H9 (cell line): ENCODE data around the gene UCK1. TPM values are rescaled to one million over a fixed set of nuclear protein-coding genes. Genes with fewer than 3 reads are reported as not detected.

Experiments
- DNase-seq: peaks from one replicate; pipeline ENCODE4 v3.0.0-alpha.2; 2017
- H2AFZ ChIP-seq: one replicate; pipeline ENCODE4 v1.6.1; 2013; ENCODE audit warnings: mild to moderate bottlenecking, low read length, control low read depth, moderate library complexity
- H2AK5ac ChIP-seq: 2 replicates; pipeline ENCODE4 v1.6.1; 2013; ENCODE audit warnings: low read length, control low read depth, mixed read lengths; ENCODE audit not compliant: insufficient read length
- H2BK120ac ChIP-seq: one replicate; pipeline ENCODE4 v1.6.1; 2013; ENCODE audit warnings: low read depth, mild to moderate bottlenecking, low read length, control low read depth, inconsistent platforms; ENCODE audit not compliant: poor library complexity, severe bottlenecking
- H2BK12ac ChIP-seq: 2 replicates; pipeline ENCODE4 v1.6.1; 2013; ENCODE audit warnings: low read length, control low read depth, mixed read lengths, low read depth; ENCODE audit not compliant: insufficient read length
- H2BK15ac ChIP-seq: 2 replicates; pipeline ENCODE4 v1.6.1; 2013; ENCODE audit warnings: low read depth, low read length, control low read depth
- H2BK20ac ChIP-seq: one replicate; pipeline ENCODE4 v1.6.1; 2013; ENCODE audit warnings: low read depth, mild to moderate bottlenecking, low read length, control low read depth, inconsistent platforms; ENCODE audit not compliant: poor library complexity, severe bottlenecking
- H2BK5ac ChIP-seq: 2 replicates; pipeline ENCODE4 v1.6.1; 2013; ENCODE audit warnings: low read length, control low read depth, mixed read lengths; ENCODE audit not compliant: insufficient read length
- H3K14ac ChIP-seq: 2 replicates; pipeline ENCODE4 v1.6.1; 2013; ENCODE audit warnings: low read length, control low read depth; ENCODE audit not compliant: insufficient read depth
- H3K18ac ChIP-seq: 2 replicates; pipeline ENCODE4 v1.6.1; 2013; ENCODE audit warnings: low read depth, mild to moderate bottlenecking, mixed read lengths, low read length, control low read depth; ENCODE audit not compliant: insufficient read length
- H3K23ac ChIP-seq: 2 replicates; pipeline ENCODE4 v1.6.1; 2013; ENCODE audit warnings: low read length, control low read depth, mixed read lengths, low read depth; ENCODE audit not compliant: insufficient read length
- H3K23me2 ChIP-seq: 2 replicates; pipeline ENCODE4 v1.6.1; 2013; ENCODE audit warnings: low read depth, mild to moderate bottlenecking, mixed read lengths, low read length, control low read depth; ENCODE audit not compliant: insufficient read length, poor library complexity, severe bottlenecking
- H3K27ac ChIP-seq: 2 replicates; pipeline ENCODE4 v1.5.1; 2013; ENCODE audit warnings: low read length, control low read depth, mixed read lengths, low read depth; ENCODE audit not compliant: insufficient read length
- H3K27me3 ChIP-seq: 2 replicates; pipeline ENCODE4 v1.6.1; 2013; ENCODE audit warnings: low read length, control low read depth, inconsistent platforms; ENCODE audit not compliant: insufficient read depth
- H3K4ac ChIP-seq: 2 replicates; pipeline ENCODE4 v1.6.1; 2013; ENCODE audit warnings: low read depth, mild to moderate bottlenecking, control low read depth, inconsistent platforms, low read length, moderate library complexity
- H3K4me1 ChIP-seq: 2 replicates; pipeline ENCODE4 v1.6.1; 2013; ENCODE audit warnings: low read length, control low read depth, inconsistent platforms; ENCODE audit not compliant: insufficient read depth
- H3K4me2 ChIP-seq: 2 replicates; pipeline ENCODE4 v1.6.1; 2013; ENCODE audit warnings: low read length, control low read depth, mixed read lengths; ENCODE audit not compliant: insufficient read length, insufficient read depth
- H3K56ac ChIP-seq: 2 replicates; pipeline ENCODE4 v1.6.1; 2013; ENCODE audit warnings: low read depth, mild to moderate bottlenecking, mixed read lengths, low read length, control low read depth; ENCODE audit not compliant: insufficient read length
- H3K79me1 ChIP-seq: 2 replicates; pipeline ENCODE4 v1.6.1; 2013; ENCODE audit warnings: low read depth, mild to moderate bottlenecking, moderate library complexity, low read length, control low read depth, inconsistent platforms; ENCODE audit not compliant: insufficient read depth, poor library complexity, severe bottlenecking
- H3K79me2 ChIP-seq: 2 replicates; pipeline ENCODE4 v1.6.1; 2013; ENCODE audit warnings: low read length, control low read depth, inconsistent platforms; ENCODE audit not compliant: insufficient read depth
- H3K9ac ChIP-seq: 2 replicates; pipeline ENCODE4 v1.6.1; 2013; ENCODE audit warnings: low read length, control low read depth, mixed read lengths; ENCODE audit not compliant: insufficient read length; ENCODE audit errors: extremely low read depth
- H3K9me3 ChIP-seq: one replicate; pipeline ENCODE4 v1.6.1; 2013; ENCODE audit warnings: low read depth, low read length, inconsistent platforms; ENCODE audit not compliant: control insufficient read depth
- H3T11ph ChIP-seq: one replicate; pipeline ENCODE4 v1.6.1; 2013; ENCODE audit warnings: mild to moderate bottlenecking, low read length, control low read depth, inconsistent platforms
- H4K20me1 ChIP-seq: one replicate; pipeline ENCODE4 v1.6.1; 2013; ENCODE audit not compliant: control insufficient read depth, insufficient read length, insufficient read depth
- H4K5ac ChIP-seq: 2 replicates; pipeline ENCODE4 v1.6.1; 2013; ENCODE audit warnings: low read depth, mild to moderate bottlenecking, mixed read lengths, low read length, control low read depth; ENCODE audit not compliant: insufficient read length
- H4K8ac ChIP-seq: replicated peaks from 2 replicates; pipeline ENCODE4 v1.6.1; 2013; ENCODE audit warnings: low read length, control low read depth, mixed read lengths, low read depth; ENCODE audit not compliant: insufficient read length
- H4K91ac ChIP-seq: 2 replicates; pipeline ENCODE4 v1.6.1; 2013; ENCODE audit warnings: low read depth, mild to moderate bottlenecking, moderate library complexity, mixed read lengths, low read length, control low read depth; ENCODE audit not compliant: insufficient read length
- H3K27ac Mint-ChIP-seq, 3 experiments: 2 replicates in 2 of 3; 3 replicates in 1 of 3; pipeline ENCODE4 v1.8.0; 2020 to 2021; ENCODE audit warnings: mixed read lengths in 3 of 3, mild to moderate bottlenecking in 1 of 3, moderate library complexity in 1 of 3
- H3K27me3 Mint-ChIP-seq: 2 replicates; pipeline ENCODE4 v1.8.0; 2021; ENCODE audit warnings: low read depth, mild to moderate bottlenecking, moderate library complexity, mixed read lengths
- H3K36me3 Mint-ChIP-seq, 3 experiments: 2 replicates in 2 of 3; 3 replicates in 1 of 3; pipeline ENCODE4 v1.8.0; 2020 to 2021; ENCODE audit warnings: low read depth in 3 of 3, mixed read lengths in 3 of 3; ENCODE audit not compliant: insufficient read depth in 1 of 3
- H3K4me1 Mint-ChIP-seq, 2 experiments: 2 replicates each; pipeline ENCODE4 v1.8.0; 2020; ENCODE audit warnings: mixed read lengths in 2 of 2
- H3K4me3 Mint-ChIP-seq, 2 experiments: 2 replicates in 1 of 2; 3 replicates in 1 of 2; pipeline ENCODE4 v1.8.0; 2020 to 2021; ENCODE audit warnings: mild to moderate bottlenecking in 2 of 2, mixed read lengths in 2 of 2, moderate library complexity in 1 of 2
- H3K9me3 Mint-ChIP-seq, 2 experiments: 2 replicates in 1 of 2; 3 replicates in 1 of 2; pipeline ENCODE4 v1.8.0; 2020; ENCODE audit warnings: mild to moderate bottlenecking in 2 of 2, mixed read lengths in 2 of 2, moderate library complexity in 1 of 2
- CTCF ChIP-seq: fragments of 200-600 bp; sonication (generic); conservative IDR thresholded peaks from 3 replicates; pipeline ENCODE4 v1.8.0; 2021; ENCODE audit warnings: antibody characterized with exemption, mild to moderate bottlenecking
- WGBS: extraction: QIAGEN DNeasy Blood & Tissue Kit; methylation state at CpG from one replicate; pipeline ENCODE4 v1.1.7; 2013; ENCODE audit warnings: missing lambda C conversion rate, low lambda C conversion rate, mixed read lengths; ENCODE audit not compliant: insufficient read length; ENCODE audit errors: extremely low coverage; 5-methylcytosine and 5-hydroxymethylcytosine counted together
- total RNA-seq: library from RNA; stranded (reverse); gene quantifications from 2 replicates; pipeline ENCODE4 v1.2.1, GENCODE V29; 2021

The UCK1 gene
- total RNA-seq, 1 experiment from 2014 or later: 54.2 TPM

- no CpG with 5 or more reads among the region's 8 CpGs for WGBS
Measured at GRCh38 chr9:131579789-131580211, 48.7 kb upstream of the UCK1 start.

More at GRCh38 chr9:131579789-131580211, 48.7 kb upstream of the UCK1 start:
- no peak overlapping the region for H3K4ac ChIP-seq
- no peaks in the 10 kb centered on the region for H3K4me1 ChIP-seq
- H3K9me3 ChIP-seq: no peaks in the 10 kb centered on the region
- H4K20me1 ChIP-seq: no peaks in the 10 kb centered on the region
- no peak for TF ChIP-seq CTCF
- no peak overlapping the region; the same call in 1 of the 2 replicates for H3K14ac ChIP-seq
- Mint-ChIP-seq H3K9me3 (no peaks in the 10 kb centered on the region), H3K27me3 (no peaks in the 10 kb centered on the region), H3K27ac (no peak overlapping the region; a peak in 1 of 7 replicates), H3K36me3 (peaks cover 8 to 42% (median 34%) of the 10 kb centered on the region in 3 experiments; a peak in 6 of 7 replicates), H3K4me3 (no peak overlapping the region), H3K4me1 (0 out of 4 replicates have a peak, but pooled peaks cover 0 to 4% of the 10 kb centered on the region in 2 experiments)
- H2BK20ac ChIP-seq: no peak overlapping the region
- H3K23me2 ChIP-seq: no peaks in the 10 kb centered on the region
- H4K8ac ChIP-seq: no peak overlapping the region
- H3K56ac ChIP-seq: no peak overlapping the region
- no peak overlapping the region for H2BK12ac ChIP-seq
- H2AK5ac ChIP-seq: no peak overlapping the region
- no peaks in the 10 kb centered on the region for H3K79me1 ChIP-seq
- H4K5ac ChIP-seq: no peak overlapping the region
- DNase-seq: no peak
- H4K91ac ChIP-seq: no peak overlapping the region
- no peak overlapping the region for H2BK5ac ChIP-seq
- H3K27ac ChIP-seq: no peak overlapping the region
- no peak overlapping the region for H2AFZ ChIP-seq
- H3T11ph ChIP-seq: no peak overlapping the region
- no peaks in the 10 kb centered on the region for H3K27me3 ChIP-seq
- no peak overlapping the region for H3K4me2 ChIP-seq
- no peaks in the 10 kb centered on the region for H3K79me2 ChIP-seq
- H3K23ac ChIP-seq: no peak overlapping the region
- H3K18ac ChIP-seq: no peak overlapping the region
- no peak overlapping the region for H2BK120ac ChIP-seq
- no peak overlapping the region for H2BK15ac ChIP-seq
- no peak overlapping the region for H3K9ac ChIP-seq
